HL-60 (cell line): ENCODE results near the gene AHRR.

Experiments
- POLR2AphosphoS5 ChIP-seq: IDR thresholded peaks from 2 replicates; pipeline ENCODE4 v1.6.1; 2012; ENCODE audit warnings: low read depth
- REST ChIP-seq: IDR thresholded peaks from 2 replicates; pipeline ENCODE4 v1.6.1; 2012; ENCODE audit warnings: low read depth; ENCODE audit not compliant: insufficient replicate concordance

- TF ChIP-seq POLR2AphosphoS5 (no peak), REST (no peak)
Measured at GRCh38 chr5:438481-438981, 117.0 kb downstream of the AHRR start.
